AG10803 (cell line): ENCODE results near the gene PROSER3.

Experiments used
- DNase-seq: peaks from one replicate; pipeline ENCODE4 v3.0.0; 2010; ENCODE audit warnings: low read depth
- H3K4me3 ChIP-seq: 2 replicates; pipeline ENCODE4 v1.5.1; 2011; ENCODE audit warnings: mild to moderate bottlenecking, low read length, control low read depth
- TF ChIP-seq, protein P1 (sequence below): conservative IDR thresholded peaks from 2 replicates; pipeline ENCODE4 v1.5.1; 2011; ENCODE audit warnings: mild to moderate bottlenecking, low read length, control low read depth, inconsistent platforms

PROSER3 gene

GRCh38 chr19:35784503-35785338, 26.7 kb downstream of the PROSER3 start:
- TF ChIP-seq, protein P1, sequence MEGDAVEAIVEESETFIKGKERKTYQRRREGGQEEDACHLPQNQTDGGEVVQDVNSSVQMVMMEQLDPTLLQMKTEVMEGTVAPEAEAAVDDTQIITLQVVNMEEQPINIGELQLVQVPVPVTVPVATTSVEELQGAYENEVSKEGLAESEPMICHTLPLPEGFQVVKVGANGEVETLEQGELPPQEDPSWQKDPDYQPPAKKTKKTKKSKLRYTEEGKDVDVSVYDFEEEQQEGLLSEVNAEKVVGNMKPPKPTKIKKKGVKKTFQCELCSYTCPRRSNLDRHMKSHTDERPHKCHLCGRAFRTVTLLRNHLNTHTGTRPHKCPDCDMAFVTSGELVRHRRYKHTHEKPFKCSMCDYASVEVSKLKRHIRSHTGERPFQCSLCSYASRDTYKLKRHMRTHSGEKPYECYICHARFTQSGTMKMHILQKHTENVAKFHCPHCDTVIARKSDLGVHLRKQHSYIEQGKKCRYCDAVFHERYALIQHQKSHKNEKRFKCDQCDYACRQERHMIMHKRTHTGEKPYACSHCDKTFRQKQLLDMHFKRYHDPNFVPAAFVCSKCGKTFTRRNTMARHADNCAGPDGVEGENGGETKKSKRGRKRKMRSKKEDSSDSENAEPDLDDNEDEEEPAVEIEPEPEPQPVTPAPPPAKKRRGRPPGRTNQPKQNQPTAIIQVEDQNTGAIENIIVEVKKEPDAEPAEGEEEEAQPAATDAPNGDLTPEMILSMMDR, result no peak
- no peak overlapping the region for H3K4me3 ChIP-seq

DNA sequence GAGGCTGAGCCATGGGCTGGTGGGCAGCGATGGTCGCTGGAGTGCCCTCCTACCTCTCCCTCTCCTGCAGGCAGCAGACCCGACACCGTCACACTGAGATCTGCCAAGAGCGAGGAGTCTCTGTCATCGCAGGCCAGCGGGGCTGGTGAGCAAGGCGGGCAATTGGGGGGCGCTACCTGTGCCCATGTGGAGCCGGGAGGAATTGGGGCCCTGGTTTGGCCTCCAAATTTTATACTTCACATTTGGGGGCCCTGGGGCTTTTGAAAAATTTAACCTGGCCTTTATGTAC, 27.3 kb downstream of the PROSER3 start:
- H3K4me3 ChIP-seq, result no peak overlapping the region
- DNase-seq, result no peak
- TF ChIP-seq, protein P1, result no peak

More at GRCh38 chr19:35784503-35785338, 26.7 kb downstream of the PROSER3 start:
- no peak for DNase-seq

DNA sequence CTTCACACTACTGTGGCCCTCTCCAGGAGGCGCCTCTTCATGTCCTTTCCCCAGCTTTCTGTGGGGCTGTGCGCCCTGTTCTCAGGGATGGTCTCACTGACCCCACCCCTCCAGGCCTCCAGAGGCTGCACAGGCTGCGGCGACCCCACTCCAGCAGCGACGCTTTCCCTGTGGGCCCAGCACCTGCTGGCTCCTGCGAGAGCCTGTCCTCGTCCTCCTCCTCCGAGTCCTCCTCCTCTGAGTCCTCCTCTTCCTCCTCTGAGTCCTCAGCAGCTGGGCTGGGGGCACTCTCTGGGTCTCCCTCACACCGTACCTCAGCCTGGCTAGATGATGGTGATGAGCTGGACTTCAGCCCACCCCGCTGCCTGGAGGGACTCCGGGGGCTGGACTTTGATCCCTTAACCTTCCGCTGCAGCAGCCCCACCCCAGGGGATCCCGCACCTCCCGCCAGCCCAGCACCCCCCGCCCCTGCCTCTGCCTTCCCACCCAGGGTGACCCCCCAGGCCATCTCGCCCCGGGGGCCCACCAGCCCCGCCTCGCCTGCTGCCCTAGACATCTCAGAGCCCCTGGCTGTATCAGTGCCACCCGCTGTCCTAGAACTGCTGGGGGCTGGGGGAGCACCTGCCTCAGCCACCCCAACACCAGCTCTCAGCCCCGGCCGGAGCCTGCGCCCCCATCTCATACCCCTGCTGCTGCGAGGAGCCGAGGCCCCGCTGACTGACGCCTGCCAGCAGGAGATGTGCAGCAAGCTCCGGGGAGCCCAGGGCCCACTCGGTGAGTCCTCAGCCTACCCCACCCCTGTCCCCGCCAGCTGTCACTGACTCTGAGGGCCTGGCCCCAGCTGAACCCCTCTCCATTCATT, 28.6 kb downstream of the PROSER3 start:
- no peak for DNase-seq
- TF ChIP-seq, protein P1, result no peak

GRCh38 chr19:35787227-35787799, 29.3 kb downstream of the PROSER3 start:
- no peak for DNase-seq

More for the DNA sequence above, 28.6 kb downstream of the PROSER3 start:
- H3K4me3 ChIP-seq, result no peak overlapping the region

DNA sequence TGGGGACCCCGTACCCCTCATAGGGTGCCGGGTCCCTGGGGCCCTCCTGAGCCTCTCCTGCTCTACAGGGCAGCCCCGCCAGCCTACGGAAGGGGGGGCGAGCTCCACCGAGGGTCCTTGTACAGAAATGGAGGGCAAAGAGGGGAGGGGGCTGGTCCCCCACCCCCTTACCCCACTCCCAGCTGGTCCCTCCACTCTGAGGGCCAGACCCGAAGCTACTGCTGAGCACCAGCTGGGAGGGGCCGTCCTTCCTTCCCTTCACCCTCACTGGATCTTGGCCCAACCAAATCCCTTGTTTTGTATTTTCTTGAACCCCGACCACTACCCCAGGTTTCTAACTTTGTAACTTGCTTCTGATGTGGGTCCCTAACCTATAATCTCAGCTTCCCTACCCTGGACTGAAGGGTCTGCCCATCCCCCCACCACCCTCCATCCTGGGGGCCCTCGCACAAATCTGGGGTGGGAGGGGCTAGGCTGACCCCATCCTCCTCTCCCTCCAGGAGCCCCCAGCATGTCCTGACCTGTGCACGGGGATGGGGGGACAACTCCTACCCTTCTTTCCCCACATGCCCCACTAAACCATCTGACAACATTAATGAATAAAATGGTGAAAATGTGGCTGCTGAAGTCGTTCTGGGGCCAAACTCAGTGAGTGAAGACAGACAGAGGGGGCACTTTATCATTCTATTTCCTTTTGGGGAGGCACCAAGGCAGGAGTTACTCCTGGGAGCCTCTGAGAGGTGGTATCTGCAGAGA, 30.4 kb downstream of the PROSER3 start:
- TF ChIP-seq, protein P1, result no peak
- no peak overlapping the region for H3K4me3 ChIP-seq
- no peak for DNase-seq

More at GRCh38 chr19:35787227-35787799, 29.3 kb downstream of the PROSER3 start:
- TF ChIP-seq, protein P1, result no peak
- no peak overlapping the region for H3K4me3 ChIP-seq

- DNase-seq, result no peak
- TF ChIP-seq, protein P1, result no peak
- H3K4me3 ChIP-seq, result no peak overlapping the region
Observed at GRCh38 chr19:35789195-35789977, 31.4 kb downstream of the PROSER3 start.
